Globus pallidus (tissue), 1 donor: ENCODE data around the gene EIF2S3.
"Not testable (repeated sequence)": the region's sequence is repeated elsewhere in the genome, so short reads cannot be mapped to it uniquely, and the experiment has no call there.

Experiments used
- DNase-seq: peaks from one replicate; pipeline ENCODE4 v3.0.0-alpha.2; 2015; ENCODE audit warnings: low spot score

Gene EIF2S3

GRCh38 chrX:24054182-24055042, at the start of gene EIF2S3:
Gene EIF2S3, plus strand, starts transcription at chrX:24054956. Its CDS starts 13 bp downstream, at chrX:24054969.
- DNase-seq, result peak; percentile 93

GRCh38 chrX:24005028-24005427, 49.7 kb upstream of the EIF2S3 start:
- no peak for DNase-seq

GRCh38 chrX:24005867-24006266, 48.9 kb upstream of the EIF2S3 start:
- DNase-seq, result no peak

GRCh38 chrX:24012266-24012665, 42.5 kb upstream of the EIF2S3 start:
- DNase-seq, result no peak

GRCh38 chrX:24014388-24015018, 40.3 kb upstream of the EIF2S3 start:
- no peak for DNase-seq

GRCh38 chrX:24017674-24018073, 37.1 kb upstream of the EIF2S3 start:
- DNase-seq, result no peak

GRCh38 chrX:24018809-24019208, 35.9 kb upstream of the EIF2S3 start:
- DNase-seq, result no peak

- no peak for DNase-seq
These were observed 35.3 kb upstream of the EIF2S3 start for GRCh38 chrX:24019448-24019847.

GRCh38 chrX:24020306-24020876, 34.4 kb upstream of the EIF2S3 start:
- DNase-seq, result no peak

- DNase-seq, result no peak
These were observed 31.2 kb upstream of the EIF2S3 start for GRCh38 chrX:24023544-24023943.

GRCh38 chrX:24023972-24024669, 30.6 kb upstream of the EIF2S3 start:
- DNase-seq, result peak; percentile 7

- peak; percentile 84 for DNase-seq
These were observed 29.7 kb upstream of the EIF2S3 start for GRCh38 chrX:24024819-24025740.

GRCh38 chrX:24025741-24026403, 28.9 kb upstream of the EIF2S3 start:
- peak; percentile 38 for DNase-seq

- peak; percentile 8 for DNase-seq
These were observed 28.3 kb upstream of the EIF2S3 start for GRCh38 chrX:24026432-24026831.

GRCh38 chrX:24027086-24027485, 27.7 kb upstream of the EIF2S3 start, which contains the start of gene KLHL15:
Gene KLHL15, minus strand, starts transcription at chrX:24027186. Its CDS starts 20,493 bp downstream, at chrX:24006693.
- no peak for DNase-seq

- DNase-seq, result no peak
These were observed 26.8 kb upstream of the EIF2S3 start for GRCh38 chrX:24027985-24028384.

- DNase-seq, result no peak
These were observed 24.2 kb upstream of the EIF2S3 start for GRCh38 chrX:24030597-24030996.

- DNase-seq, result no peak
These were observed 20.3 kb upstream of the EIF2S3 start for GRCh38 chrX:24034485-24034884.

- no peak for DNase-seq
These were observed 17.0 kb upstream of the EIF2S3 start for GRCh38 chrX:24037729-24038128.

GRCh38 chrX:24046060-24046459, 8.7 kb upstream of the EIF2S3 start:
- not testable (repeated sequence) for DNase-seq

GRCh38 chrX:24049643-24050042, 5.1 kb upstream of the EIF2S3 start:
- DNase-seq, result not testable (repeated sequence)
